Limb (tissue), 2 donors: ENCODE data around the gene ARMC6.

Experiments used
- DNase-seq, 2 donors: peaks; one replicate each; pipeline ENCODE4 v3.0.0-alpha.2; 2016; ENCODE audit errors: extremely low spot score in 2 of 2

Gene ARMC6

GRCh38 chr19:19033426-19034203 is at the start of gene ARMC6, which contains the start of gene SUGP2:
ARMC6 (plus strand) TSS chr19:19033603; CDS start chr19:19034210, 607 bp downstream.
SUGP2 (minus strand) TSS chr19:19033517; CDS start chr19:19031071, 2,446 bp downstream.
- peak; percentile 93 to 95 for DNase-seq

GRCh38 chr19:18984251-18984650 is 49.2 kb upstream of the ARMC6 start:
- no peak for DNase-seq

- DNase-seq: no peak
Observed at GRCh38 chr19:18985257-18985656, 48.1 kb upstream of the ARMC6 start.

GRCh38 chr19:18987456-18987855 is 45.9 kb upstream of the ARMC6 start:
- no peak for DNase-seq

- no peak for DNase-seq
Observed at GRCh38 chr19:18989316-18989715, 44.1 kb upstream of the ARMC6 start.

- no peak for DNase-seq
Observed at GRCh38 chr19:18990128-18990708, 43.2 kb upstream of the ARMC6 start.

- DNase-seq: no peak
Observed at GRCh38 chr19:18991006-18991405, 42.4 kb upstream of the ARMC6 start.

GRCh38 chr19:18991468-18991867 is 41.9 kb upstream of the ARMC6 start:
- no peak for DNase-seq

- DNase-seq: no peak
Observed at GRCh38 chr19:18992696-18993095, 40.7 kb upstream of the ARMC6 start.

GRCh38 chr19:18993115-18993514 is 40.3 kb upstream of the ARMC6 start:
- DNase-seq: no peak

- peak; percentile 44 to 50 for DNase-seq
Observed at GRCh38 chr19:18995804-18996241, 37.6 kb upstream of the ARMC6 start.

- no peak for DNase-seq
Observed at GRCh38 chr19:18996351-18996750, 37.1 kb upstream of the ARMC6 start.

GRCh38 chr19:18996796-18997394 is 36.5 kb upstream of the ARMC6 start:
- no peak for DNase-seq

GRCh38 chr19:18998276-18998675 is 35.1 kb upstream of the ARMC6 start:
- DNase-seq: no peak

- DNase-seq: no peak
Observed at GRCh38 chr19:18999016-18999758, 34.2 kb upstream of the ARMC6 start.

GRCh38 chr19:18999896-19000620 is 33.3 kb upstream of the ARMC6 start:
- no peak for DNase-seq

GRCh38 chr19:19004144-19004543 is 29.3 kb upstream of the ARMC6 start:
- DNase-seq: no peak

GRCh38 chr19:19006213-19006612 is 27.2 kb upstream of the ARMC6 start:
- DNase-seq: no peak

GRCh38 chr19:19009951-19010350 is 23.5 kb upstream of the ARMC6 start:
- DNase-seq: no peak

- no peak for DNase-seq
Observed at GRCh38 chr19:19010551-19010950, 22.9 kb upstream of the ARMC6 start.

- no peak for DNase-seq
Observed at GRCh38 chr19:19021115-19021514, 12.3 kb upstream of the ARMC6 start.
